ENCODE data around the gene TTLL8.

The TTLL8 gene

DNA sequence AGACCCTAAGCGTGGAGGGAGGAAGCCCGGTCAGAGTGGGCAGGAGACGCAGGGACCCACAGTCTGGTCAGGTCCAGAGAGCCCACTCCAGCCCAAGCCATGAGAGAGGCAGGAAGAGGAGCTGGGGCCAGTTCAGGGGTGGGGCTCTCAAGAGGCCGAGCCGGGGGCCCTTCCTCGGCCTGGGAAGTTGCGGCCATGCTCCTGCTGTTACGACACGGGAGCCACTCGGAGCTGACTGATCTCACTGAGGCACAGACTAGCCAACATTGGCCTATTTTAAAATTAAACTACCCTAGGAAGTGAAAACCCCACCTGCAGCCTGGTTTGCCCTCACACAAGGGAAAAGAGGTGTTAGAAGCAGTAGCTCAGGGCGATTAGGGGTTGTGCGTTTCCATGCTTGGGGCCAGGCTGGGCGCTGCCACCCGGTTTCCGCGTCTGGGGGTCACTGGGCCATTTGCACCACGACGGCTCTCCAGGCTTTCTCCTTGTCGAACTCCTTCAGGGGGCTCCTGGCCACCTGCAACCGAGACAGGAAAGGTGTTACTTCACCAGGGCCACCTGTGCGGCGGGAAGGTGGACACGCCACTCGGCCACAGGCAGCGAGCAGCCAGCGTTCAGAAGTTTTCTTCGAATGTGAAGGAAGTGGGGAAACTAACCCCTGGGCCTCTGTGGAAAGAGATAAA, 3.2 kb upstream of the TTLL8 start:
- no peak for DNase-seq

DNA sequence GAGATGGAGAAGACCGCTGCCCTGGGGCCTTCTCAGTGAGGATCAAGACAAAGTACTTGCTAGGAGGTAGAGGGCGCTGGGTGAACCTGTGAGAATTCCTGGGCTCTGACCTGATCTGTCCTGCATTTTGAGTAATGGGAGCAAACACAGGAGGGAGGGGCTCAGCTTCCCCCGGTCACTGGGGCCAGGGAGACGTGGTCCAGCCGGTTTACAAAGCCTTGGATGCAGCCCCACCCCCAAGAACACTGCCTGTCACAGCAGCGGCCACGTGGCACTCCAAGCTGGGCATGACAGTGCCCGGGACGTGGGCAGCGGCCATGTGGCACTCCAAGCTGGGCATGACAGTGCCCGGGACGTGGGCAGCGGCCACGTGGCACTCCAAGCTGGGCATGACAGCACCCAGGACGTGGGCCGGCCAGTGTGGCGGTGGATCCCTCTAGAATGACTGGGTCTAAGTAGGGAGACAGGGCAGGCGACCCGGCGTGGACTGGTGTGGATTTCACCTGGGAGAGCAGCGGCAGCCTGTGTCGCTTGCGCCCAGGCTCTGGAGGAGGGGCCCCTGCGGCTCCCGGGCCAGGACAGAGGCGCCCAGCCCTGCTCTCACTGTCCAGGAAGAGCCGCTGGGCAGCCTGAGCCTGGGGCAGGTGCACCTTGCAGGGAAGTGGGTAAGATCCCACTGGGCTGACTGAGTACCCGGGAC, 2.5 kb upstream of the TTLL8 start:
- DNase-seq, result no peak

DNA sequence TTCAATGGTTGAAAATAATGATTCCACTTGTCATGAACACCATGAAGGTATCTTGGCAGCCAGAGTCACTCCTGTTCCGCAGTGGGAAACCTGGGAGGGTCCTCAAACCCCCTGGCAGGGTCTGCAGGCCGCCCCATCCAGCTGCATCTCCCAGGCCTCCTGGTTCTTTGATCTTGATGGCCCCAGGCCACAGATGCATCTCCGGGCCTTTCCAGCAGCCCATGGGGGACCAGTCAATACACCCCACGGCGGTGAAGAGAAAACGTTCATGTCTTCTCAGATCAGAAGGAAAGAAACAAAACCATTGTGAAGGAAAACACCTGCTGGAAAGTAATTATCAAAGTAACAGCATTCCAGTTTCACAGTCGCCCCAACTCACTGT, 1.8 kb upstream of the TTLL8 start:
- no peak for DNase-seq

DNA sequence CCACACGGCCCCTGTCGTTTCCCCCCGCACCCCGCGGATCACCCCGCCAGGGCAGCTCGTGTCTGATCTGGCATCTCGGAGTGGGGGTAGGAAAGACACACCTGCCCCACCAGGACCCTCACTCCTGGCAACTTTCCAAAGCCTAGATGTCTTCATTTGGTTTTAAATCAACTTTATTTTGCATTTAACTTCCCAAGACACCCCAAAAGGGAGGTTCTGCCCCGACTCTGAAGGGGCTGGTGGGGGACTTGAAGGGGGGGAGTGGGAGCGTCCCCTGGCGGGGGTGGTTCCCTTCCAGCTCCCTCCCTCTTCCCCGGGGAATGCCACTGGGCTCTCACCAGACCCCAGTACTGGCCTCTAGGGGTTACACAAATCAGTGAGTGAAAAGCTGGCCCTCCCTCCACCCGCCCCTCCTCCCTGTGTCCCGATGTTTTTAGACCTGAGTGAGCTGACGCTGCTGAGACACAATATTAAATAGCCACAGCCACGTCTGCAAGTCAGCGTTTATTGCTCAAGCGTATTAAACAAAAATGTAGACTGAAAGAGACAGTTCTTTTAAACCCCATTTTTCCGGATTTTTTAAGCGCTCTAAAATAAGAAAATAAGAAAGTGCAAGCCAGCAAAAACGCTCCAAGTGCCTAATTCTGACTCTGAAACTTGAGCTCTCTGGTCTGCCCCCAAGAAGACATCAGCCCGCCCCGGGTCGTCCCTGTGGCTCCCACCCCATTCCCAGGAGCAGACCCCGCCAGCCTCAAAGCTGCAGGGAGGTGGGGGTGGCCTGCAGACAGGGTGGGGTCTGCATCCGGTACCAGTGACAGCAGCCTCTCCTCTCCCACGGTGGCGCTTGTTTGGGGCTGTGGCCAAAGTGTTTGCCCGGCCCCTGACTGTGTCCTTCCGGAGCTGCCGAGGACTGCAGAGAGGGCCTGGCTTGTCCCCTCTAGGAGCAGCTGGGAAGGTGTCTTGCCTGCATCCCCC, 1.1 kb upstream of the TTLL8 start:
- no peak for DNase-seq

DNA sequence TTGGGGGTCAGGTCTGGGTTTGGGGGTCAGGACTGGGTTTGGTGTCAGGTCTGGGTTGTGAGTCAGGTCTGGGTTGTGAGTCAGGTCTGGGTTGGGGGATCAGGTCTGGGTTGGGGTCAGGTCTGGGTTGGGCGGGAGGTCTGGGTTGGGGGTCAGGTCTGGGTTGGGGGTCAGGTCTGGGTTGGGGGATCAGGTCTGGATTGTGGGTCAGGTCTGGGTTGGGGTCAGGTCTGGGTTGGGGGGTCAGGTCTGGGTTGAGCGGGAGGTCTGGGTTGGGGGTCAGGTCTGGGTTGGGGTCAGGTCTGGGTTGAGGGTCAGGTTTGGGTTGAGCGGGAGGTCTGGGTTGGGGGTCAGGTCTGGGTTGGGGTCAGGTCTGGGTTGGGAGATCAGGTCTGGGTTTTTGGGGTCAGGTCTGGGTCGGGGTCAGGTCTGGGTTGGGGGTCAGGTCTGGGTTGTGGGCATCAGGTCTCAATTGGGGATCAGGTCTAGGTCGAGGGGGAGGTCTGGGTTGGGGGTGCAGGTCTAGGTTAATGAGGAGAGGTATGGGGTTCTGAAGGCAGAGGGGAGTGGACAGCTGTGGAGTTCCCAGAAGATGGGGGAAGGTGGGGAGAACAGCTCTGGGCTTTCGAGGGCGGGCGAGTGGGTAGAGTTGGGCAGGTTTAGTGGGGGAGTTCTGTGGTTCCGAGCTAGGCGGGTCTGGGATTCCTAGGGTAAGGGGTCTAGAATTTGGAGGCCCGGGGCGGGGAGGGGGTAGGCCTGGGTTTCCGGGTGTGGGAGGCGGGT, 629 bp downstream of the TTLL8 start:
- DNase-seq, result no peak

DNA sequence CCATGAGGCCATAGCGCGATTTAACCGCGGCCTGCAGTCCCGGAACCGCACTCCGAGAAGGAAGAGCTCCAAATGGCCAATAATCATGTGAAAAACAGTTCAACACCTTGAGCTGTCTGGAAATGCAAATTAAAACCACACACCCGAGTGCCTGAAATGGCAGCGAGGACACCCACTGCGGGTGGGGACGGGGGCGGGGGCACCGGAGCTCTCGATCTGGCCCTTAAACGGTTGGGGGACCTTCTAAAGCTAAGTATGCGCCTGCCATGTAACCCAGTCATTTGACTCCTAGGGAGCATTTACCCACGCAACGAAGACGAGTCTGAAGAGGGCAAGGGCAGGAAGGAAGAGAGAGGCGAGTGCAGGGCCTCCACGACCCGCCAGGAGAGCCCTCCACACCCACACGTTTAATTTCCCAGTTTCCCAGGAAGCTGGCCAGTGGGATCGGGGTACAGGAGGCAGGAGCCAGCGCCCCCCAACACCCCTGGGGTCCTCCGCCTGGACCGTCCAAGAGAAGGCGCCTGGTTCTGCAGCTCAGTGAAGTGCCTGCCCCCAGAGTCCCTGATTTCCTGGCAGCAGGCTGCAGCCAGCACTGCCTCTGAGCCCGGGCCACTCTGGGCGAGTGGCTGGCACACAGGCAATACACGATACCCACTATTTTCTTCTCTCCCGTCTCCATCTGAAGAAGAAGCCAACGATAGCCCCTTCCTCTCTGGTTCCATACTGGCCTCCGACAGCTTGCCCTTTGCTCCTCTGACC, 1.7 kb downstream of the TTLL8 start:
- DNase-seq, result no peak

DNA sequence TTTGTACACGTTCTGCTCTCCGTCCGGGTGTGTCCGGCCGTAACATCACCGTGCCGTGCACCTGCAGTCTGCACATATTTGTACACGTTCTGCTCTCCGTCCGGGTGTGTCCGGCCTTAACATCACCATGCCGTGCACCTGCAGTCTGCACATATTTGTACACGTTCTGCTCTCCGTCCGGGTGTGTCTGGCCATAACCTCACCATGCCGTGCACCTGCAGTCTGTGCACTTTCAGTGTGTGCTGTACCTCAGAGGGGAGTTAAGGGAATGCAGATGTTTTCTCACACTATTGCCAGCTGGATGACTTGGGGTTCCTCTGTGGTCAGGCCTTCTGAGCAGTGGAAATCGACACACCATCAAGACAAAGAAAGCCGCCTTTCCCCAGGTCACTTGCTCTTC, 4.2 kb downstream of the TTLL8 start:
- DNase-seq, result no peak

DNA sequence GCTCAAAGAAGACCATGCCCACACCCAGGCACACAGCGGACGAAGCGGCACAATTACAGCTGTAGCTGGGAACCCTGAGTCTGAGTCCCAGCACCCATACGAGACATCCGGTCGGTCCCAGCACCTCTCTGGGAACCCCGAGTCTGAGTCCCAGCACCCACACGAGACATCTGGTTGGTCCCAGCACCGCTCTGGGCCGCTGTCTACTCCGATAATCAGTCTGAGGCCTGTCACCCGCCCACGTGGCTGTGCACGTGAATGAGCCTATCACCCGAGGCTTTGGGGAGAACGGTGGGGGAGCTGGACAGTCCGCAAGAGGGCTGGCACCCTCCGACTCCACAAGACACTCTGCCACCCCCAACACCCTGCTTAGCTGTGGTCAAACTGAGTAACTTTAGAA, 6.2 kb downstream of the TTLL8 start:
- no peak for DNase-seq

DNA sequence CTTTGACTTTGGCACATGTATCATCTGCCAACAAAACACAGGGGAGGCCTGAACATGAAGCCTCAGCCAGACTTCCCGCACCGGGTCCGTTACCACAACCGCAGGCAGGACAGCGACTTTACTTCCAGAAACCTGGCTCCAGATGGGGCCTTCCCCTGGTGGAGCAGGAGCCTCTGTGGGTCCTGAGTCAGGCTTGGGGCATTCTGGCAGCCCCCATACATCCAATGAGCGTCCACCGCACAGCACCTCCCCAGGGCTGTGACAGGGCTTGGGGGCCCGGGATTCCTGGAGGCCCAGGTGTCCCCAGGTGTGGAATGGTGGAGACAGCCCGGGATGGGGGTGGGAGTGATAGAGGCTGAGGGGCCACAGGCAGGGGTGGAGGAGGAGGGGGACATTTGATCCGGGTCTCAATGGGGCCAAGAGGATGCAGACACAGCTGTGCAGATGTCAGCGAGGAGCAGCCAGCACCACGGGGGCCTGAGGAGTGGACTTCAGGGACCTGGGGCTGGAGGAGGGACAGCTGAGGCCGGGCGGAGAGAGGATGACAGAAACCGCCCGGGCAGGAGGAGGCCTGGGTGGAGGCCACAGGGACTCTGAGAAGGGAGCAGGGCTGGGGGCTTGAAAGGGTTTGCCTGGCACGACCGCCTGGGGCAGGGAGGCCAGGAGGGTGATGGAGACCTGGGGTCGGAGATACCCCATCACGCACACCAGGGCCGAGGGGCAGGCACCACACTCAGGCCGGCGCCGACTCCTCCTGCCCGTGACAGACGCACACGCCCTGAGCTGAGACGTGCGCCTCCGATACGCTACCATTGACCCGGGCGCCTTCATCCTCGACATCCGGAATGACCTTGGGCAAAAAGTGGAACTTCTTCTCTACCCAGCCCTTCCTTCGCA, 8.6 kb downstream of the TTLL8 start:
- DNase-seq, result no peak

DNA sequence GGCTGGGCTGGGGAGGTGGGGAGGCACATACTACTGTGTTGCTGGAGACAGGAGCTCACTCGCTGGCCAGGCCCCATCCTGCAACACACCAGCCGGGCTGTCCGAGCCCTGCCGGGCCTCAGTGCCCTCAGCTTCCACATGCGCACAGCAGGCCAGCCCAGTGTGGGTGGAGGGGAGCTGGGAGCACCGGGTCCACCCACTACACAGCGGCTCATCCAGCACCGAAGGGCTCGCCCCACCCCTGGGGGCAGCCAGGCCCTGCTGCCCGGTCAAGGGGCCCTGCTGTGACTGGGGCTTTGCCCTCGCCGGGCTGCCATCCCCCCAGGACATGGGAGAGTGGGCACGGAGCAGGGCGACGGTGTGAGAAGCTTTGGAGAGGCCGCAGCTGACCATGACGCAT, 9.3 kb downstream of the TTLL8 start:
- no peak for DNase-seq

DNA sequence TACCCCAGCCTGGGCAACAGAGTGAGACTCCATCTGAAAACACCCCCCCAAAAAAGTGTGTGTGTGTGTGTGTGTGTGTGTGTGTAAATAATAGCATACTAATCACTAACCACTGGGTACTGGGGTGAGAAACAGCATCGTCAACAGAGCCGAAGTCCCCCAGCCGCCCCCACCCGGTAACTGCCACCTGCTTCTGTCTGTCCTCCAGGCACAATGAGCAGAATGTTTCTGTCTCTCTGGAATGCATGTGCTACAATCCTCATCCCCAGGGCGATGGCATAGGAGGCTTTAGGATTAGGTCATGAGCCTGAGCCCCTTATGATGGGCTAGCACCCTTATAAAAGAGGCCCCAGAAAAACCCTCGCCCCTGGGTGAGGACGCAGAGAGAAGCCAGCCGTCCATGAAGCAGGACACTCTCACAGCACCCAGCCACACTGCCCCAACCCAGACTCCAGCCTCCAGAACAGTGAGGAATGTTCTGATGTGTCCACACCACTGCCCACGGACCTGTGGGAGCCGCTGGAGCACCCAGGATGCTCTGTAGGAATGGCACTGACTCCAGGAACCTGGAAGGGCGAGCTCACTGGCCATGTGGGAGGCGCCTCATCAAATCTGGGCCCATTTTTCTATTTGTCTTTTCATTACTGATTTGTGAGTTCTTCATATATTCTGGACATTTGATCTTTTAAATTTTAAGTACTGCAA, 9.9 kb downstream of the TTLL8 start:
- DNase-seq, result no peak

DNA sequence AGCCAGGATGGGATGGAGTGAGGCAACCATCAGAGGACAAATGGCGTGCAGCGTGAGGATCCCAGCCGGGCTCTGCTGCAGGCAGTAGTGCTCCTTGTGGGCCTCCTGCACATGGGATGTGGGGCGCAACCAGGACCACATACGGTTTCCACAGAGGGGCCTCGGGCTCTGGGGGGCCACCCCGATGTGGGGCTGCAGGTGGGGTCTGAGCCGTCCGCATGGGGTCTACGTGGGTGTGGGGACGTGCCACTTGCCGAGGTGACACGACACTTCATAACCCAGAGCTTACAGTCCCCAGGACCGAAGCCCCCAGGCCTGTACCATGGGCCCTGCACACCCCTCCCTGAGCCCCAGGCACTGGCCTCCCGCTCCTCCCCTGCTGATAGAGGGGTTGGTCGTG, 10.8 kb downstream of the TTLL8 start:
- no peak for DNase-seq

DNA sequence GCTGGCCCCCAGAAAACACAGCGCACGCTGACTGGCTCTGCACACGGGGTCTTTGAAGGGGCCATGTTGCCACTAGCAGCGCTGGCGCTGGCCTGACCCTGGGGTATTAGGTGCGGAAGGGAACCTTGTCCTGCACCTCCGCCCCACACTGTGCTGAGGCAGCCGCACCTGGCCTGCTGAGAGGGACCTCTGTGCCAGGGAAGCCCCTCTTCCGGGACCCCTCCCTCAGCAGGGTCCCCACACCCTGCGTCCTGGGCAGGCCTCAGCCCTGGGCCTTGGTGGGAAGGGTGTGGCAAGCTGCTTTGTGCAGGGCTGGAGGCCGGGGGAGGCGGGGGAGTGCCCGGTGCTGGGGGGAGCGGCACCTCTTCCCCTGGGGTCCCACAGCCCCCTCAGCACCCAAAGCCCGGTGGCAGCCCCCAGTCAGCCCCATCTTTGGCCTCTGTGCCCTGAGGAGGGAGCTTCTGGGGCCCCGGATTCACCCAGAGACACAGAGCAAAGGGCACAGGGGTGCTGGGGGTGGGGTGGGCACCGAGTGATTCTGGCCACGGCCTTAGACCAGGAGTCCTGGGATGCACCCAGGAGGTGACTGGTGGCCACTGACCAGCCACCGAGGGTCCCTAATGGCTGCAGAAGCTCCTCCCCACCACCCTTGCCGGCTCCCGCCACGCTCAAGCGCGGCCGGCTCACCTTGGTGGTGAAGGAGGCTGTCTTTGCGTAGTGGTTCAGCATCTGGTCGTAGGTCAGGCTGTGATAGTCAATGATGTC, 11.4 kb downstream of the TTLL8 start:
- DNase-seq, result no peak

DNA sequence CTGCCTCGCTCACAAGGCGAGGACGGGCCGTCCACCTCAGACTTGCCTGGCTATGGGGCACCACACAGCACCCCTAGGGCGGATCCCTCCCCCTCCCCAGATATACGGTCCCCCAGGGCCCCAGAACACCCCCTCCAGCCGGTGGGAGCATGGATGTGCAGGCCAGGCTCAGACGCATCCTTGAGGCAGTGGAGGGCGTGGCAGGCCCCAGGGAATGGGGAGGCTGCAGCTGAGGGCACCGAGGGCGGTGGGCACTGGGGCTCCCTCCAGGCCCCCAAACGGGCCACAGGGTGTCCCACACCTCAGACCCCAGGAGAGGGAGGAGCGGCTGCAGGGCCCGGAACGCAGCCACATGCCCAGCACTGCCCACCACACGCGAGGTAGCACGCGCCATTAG, 12.1 kb downstream of the TTLL8 start:
- DNase-seq, result no peak

DNA sequence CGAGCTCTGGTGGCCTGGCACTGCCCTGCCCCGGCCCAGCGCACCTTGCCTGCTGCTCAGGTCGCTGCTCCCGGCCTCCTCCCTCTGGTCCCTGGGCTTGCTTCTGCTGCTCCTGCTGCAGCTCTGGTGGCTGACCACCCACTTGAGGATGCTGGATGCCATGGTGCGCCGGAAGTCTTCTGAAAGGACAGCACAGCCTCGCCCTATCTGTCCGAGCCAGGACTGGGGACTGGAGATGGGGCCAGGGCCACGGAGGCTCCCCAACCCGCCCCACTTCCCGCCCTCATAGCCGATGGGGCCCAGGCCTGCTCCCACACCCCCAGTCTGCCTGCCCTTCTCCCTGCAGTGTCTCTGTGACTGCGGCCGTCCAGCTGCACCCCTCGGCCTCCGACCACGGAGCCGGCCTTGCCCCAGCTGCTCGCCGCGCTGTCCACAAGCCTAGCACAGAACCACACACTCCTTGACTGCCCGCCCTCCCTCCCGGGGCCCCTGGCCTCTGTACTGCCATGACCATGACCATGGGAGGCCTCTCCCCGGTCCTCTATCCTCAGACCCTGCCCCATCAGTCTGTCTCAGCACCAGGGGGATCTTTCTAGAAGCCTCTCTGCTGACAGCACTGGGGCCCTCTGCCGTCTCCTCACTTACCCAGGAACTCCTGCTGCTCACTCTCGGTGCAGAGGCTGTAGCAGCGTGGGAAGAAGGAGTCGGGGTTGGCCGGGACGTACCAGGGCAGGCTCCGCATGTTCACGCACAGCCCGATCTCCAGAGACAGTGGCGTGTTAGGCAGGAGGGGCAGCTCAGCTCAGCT, 12.7 kb downstream of the TTLL8 start:
- DNase-seq, result no peak

DNA sequence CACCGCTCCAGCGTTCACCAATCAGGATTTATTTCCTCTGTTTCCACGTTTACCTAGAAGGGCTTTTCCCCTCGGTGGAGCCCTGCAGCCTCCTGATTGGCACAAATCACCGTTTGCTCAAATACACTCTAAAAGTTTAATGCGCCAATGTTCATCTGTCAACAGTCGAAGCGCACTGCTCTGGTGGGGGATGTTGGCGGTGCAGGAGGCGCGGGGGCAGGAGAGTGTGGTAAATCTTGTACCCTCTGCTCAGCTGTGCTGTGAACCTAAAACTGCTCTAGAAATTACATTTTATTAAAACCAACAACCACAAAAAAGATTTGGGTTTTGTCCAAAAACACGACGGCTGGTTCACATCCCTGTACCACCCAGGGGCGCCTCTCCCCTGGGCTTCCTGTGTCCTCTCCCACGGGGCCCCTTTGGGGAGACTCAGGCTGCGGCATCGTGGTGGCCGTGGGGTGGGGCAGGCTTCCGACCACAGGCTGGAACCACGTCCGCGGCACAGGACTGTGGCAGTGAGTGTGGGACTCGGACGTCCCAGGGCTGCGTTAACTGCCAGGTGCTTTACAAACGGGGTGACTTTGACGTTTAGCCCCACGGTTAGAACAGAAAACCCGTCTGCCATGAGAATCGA, 13.5 kb downstream of the TTLL8 start:
- no peak for DNase-seq

DNA sequence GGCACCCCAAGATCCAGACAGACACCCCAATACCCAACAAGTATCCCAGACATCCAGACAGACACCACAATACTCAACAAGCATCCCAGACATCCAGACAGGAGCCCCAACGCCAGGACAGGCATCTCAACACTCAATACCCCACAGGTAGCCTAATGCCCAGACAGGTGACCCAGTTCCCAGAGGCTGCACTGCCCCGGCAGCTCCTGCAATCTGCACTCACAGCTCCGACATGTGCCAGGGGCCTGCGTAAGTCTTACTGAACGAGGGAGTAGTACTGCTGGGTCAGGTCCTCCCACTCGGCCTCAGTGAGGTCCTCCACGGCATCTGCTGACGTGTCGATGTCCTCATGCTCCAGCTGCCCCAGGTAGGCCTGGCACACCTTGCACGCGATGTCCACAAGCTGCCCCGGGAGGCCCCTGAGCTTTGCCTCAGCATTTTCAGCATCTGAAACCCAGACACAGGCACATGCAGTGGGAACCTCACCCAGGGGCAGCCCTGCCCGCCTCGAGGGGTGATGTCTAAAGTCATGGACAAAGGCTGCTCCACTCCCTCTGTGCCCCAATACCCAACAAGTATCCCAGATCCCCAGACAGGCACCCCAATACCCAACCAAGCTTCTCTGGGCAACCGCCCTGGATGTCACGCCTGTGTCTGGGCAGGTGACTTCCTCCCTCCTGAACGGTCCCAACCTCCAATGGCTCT, 16.6 kb downstream of the TTLL8 start:
- DNase-seq, result no peak

DNA sequence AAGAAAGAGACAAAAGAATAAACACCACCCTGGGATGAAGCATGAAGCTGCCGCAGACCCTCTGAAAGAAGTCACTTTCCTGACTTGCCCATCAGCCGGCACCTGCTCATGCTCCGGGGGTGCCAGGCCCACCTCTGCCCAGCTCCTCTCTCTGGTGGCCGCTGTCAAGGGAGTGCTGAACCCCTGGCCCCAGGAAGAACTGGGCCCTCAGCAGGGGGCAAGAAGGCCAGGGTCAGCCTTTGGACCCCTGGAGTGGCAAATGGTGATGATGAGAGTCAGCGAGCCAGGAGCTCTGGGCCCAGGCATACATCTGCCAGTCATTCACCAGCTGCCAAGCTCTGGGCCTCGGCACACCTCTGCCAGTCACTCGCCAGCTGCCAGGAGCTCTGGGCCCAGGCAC, 17.4 kb downstream of the TTLL8 start:
- no peak for DNase-seq

All from inflammatory macrophage treated with lipopolysaccharide for 1 hour (primary cell).